ENCODE measurements around the gene SRGN. TPM values are rescaled to one million over a fixed set of nuclear protein-coding genes. Genes with fewer than 3 reads are reported as not detected.

Gene SRGN
- total and polyA plus RNA-seq, 2 of the 13 experiments (the other 11 are each of a cell fraction or from before 2014, with no cell fraction given), result 0.09 TPM; not detected in 1

- H3K9me3 ChIP-seq (ENCODE audit: low read length), result no peaks in the 10 kb centered on the region
- H3K4me1 ChIP-seq (ENCODE audit: insufficient read depth, low read length), result peaks cover 42% of the 10 kb centered on the region
- peak overlapping the region; percentile 33; the same call in 1 of the 2 replicates for H3K9ac ChIP-seq (ENCODE audit: insufficient read depth, low read depth, low read length)
- in situ Hi-C loops (cut with HindIII; ENCODE audit: extremely low pct_ligation_motif_present, low pct_unique_long_range_greater_than_20kb) (no loop called here), intact Hi-C loops (cut with micrococcal nuclease; ENCODE audit: unreplicated experiment) (no loop called here)
- no peaks in the 10 kb centered on the region for H3K79me2 ChIP-seq (ENCODE audit: insufficient read depth, low read length)
- H2AFZ ChIP-seq (ENCODE audit: low read length), result peak overlapping the region; percentile 66
- peak overlapping the region; percentile 69 for H3K4me2 ChIP-seq (ENCODE audit: low read depth, low read length)
- 64% methylated on average over 13 of the region's 14 CpGs for WGBS (ENCODE audit: low lambda C conversion rate)
- no peak for DNase-seq (ENCODE audit: low spot score)
- H3K27me3 ChIP-seq (ENCODE audit: control insufficient read depth in 1 of 2, insufficient read depth in 2 of 2, low read length in 2 of 2), result peaks cover 2 to 4% of the 10 kb centered on the region in 2 experiments; a peak in 1 of 5 replicates
- peak overlapping the region; percentile 23 to 54 (median 36); a peak in 5 of 6 replicates for H3K4me3 ChIP-seq (replicated peaks in 1 of 3; ENCODE audit: insufficient read depth in 1 of 3, low read depth in 2 of 3, low read length in 3 of 3)
- POLR2A ChIA-PET, result interaction anchor here (0.6 kb wide), 1 partner anchor 532 kb away, joined by 3 read pairs; no protein-coding TSS in a partner anchor
- no peaks in the 10 kb centered on the region for H3K36me3 ChIP-seq (replicated peaks in 1 of 2; ENCODE audit: control insufficient read depth in 1 of 2, insufficient read depth in 2 of 2, low read length in 2 of 2)
- no TSS peak for BruUV-seq (replicated peaks)
- CTCF ChIA-PET (ENCODE audit: low intra/inter-chr PET ratio, low total read pairs), result no interaction called here
- no peak overlapping the region for H3K27ac ChIP-seq (ENCODE audit: extremely low read length, insufficient read depth, low read length)
- no peaks in the 10 kb centered on the region for H4K20me1 ChIP-seq (ENCODE audit: insufficient read depth, low read length)
- peak; percentile 33 for ATAC-seq
- FAIRE-seq, result no peak
- TF ChIP-seq KDM6A (CRISPR knock-in tag; IDR thresholded peaks at IDR 0.05; ENCODE audit: low read depth) (no peak), ZBTB38 (CRISPR knock-in tag; IDR thresholded peaks at IDR 0.05) (peak; percentile 13; the same call in 1 of the 2 replicates), ZNF274 (CRISPR knock-in tag; IDR thresholded peaks at IDR 0.05) (no peak), ATF5 (CRISPR knock-in tag; IDR thresholded peaks at IDR 0.05; ENCODE audit: low read depth) (no peak), NCOR1 (IDR thresholded peaks at IDR 0.05; ENCODE audit: borderline replicate concordance, low read length) (no peak), ZNF740 (CRISPR knock-in tag; IDR thresholded peaks at IDR 0.05) (no peak), ZNF687 (CRISPR knock-in tag; IDR thresholded peaks at IDR 0.05) (peak; percentile 49), TRIM24 (CRISPR knock-in tag; IDR thresholded peaks at IDR 0.05) (no peak), ZNF605 (CRISPR knock-in tag; IDR thresholded peaks at IDR 0.05) (0 out of 2 replicates have a peak, but pooled peaks have one; percentile 3), ZNF816 (CRISPR knock-in tag; IDR thresholded peaks at IDR 0.05; ENCODE audit: borderline replicate concordance) (no peak), MIER3 (CRISPR knock-in tag; IDR thresholded peaks at IDR 0.05; ENCODE audit: borderline replicate concordance) (no peak), PHF21A (CRISPR knock-in tag; IDR thresholded peaks at IDR 0.05) (0 out of 2 replicates have a peak, but pooled peaks have one; percentile 15), ZNF205 (CRISPR knock-in tag; IDR thresholded peaks at IDR 0.05) (no peak), MZF1 (CRISPR knock-in tag; IDR thresholded peaks at IDR 0.05; ENCODE audit: borderline replicate concordance) (no peak), ZNF777 (CRISPR knock-in tag; IDR thresholded peaks at IDR 0.05) (no peak), KAT8 (CRISPR knock-in tag; IDR thresholded peaks at IDR 0.05) (0 out of 2 replicates have a peak, but pooled peaks have one; percentile 0), MED1 (CRISPR knock-in tag; IDR thresholded peaks at IDR 0.05) (0 out of 2 replicates have a peak, but pooled peaks have one; percentile 5)
- TF ChIP-seq, protein P1, sequence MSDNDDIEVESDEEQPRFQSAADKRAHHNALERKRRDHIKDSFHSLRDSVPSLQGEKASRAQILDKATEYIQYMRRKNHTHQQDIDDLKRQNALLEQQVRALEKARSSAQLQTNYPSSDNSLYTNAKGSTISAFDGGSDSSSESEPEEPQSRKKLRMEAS (IDR thresholded peaks at IDR 0.05), result peak; percentile 10; the same call in 1 of the 2 replicates
- TF ChIP-seq, protein P2, sequence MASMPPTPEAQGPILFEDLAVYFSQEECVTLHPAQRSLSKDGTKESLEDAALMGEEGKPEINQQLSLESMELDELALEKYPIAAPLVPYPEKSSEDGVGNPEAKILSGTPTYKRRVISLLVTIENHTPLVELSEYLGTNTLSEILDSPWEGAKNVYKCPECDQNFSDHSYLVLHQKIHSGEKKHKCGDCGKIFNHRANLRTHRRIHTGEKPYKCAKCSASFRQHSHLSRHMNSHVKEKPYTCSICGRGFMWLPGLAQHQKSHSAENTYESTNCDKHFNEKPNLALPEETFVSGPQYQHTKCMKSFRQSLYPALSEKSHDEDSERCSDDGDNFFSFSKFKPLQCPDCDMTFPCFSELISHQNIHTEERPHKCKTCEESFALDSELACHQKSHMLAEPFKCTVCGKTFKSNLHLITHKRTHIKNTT (CRISPR knock-in tag; IDR thresholded peaks at IDR 0.05), result no peak
Observed at GRCh38 chr10:69056536-69057260, 31.2 kb upstream of the SRGN start.
